Stimulated activated CD4-positive, alpha-beta T cell treated with anti-CD3 and anti-CD28 coated beads, Interleukin-12 subunit alpha, Interleukin-12 subunit beta, amount 100 ng/mL, for 4 hours (primary cell): ENCODE measurements around the gene TMEM14A.
A peak's percentile ranks its signal among the peaks of the same experiment; 100 is the strongest.
"Not testable (repeated sequence)": the region's sequence is repeated elsewhere in the genome, so short reads cannot be mapped to it uniquely, and the experiment has no call there.

Experiments used
- DNase-seq: peaks from one replicate; pipeline ENCODE4 v3.0.0-alpha.2; 2020

TMEM14A gene

DNA sequence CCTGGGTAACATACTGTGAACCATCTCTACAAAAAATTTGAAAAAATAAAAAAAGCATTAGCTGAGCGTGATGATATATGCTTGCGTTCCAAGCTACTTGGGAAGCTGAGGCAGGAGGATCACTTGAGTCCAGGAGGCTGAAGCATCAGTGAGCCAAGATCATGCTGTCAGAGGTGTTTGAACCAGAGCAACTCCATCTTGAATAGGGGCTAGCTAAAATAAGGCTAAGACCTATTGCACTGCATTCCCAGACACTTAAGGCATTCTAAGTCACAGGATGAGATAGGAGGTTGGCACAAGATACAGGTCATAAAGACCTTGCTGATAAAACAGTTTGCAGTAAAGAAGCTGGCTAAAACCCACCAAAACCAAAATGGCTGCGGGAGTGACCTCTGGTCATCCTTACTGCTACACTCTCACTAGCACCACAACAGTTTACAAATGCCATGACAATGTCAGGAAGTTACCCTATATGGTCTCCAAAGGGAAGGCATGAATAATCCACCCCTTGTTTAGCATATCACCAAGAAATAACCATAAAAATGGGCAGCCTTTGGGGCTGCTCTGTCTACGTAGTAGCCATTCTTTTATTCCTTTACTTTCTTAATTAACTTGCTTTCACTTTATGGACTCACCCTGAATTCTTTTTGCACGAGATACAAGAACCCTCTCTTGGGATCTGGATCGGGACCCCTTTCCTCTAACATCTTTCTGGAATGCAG, 34.0 kb downstream of the TMEM14A start:
- not testable (repeated sequence) for DNase-seq

DNA sequence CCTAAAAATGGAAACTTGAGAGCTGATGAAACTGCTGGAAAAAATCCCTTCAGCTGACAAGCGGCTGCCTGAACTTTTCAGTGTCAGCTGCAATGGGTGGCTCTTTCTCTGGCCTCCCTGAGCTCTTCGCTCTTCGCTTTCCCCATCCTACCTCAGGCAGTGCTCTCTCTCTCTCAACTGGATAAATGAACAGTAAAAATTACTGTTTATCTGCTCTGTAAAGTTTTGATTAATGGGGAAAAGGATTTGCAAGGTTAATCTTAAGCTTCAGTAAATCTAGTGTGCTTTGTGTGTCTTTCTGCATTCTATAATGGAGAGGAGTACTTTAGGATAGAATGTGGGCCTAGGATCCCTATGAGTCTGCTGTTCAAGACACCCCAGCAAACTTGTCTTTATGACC, 35.1 kb downstream of the TMEM14A start:
- no peak for DNase-seq

DNA sequence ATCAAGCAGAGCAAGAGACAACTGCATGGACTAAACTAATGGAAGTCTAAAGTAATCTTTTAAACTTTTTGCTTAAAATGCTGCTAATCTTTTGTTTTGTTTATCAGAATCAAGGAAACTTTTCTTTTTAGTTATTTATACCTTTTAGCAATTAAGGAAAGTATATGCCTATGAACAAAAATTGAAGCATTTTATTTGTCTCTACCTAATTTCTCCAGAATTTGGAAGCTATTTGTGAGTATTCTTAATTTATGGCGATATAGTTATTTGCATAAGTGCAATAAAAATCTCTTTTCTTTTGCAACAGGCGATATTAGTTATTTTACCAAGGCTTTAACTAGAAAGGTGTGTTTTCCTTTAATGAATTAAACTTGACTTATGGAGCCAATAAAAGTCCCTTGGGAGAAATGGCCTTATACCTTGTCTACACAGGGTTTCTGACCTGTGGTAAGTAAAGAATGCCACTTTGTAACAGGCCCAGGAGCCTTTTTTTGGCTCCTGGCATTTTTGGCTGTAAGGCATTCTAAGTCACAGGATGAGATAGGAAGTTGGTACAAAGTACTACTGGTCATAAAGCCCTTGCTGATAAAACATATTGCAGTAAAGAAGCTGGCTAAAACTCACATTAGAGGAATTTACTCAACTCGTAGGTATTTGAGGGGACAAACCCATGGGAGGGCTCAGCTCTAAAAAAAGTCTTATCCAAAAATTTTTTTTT, 37.2 kb downstream of the TMEM14A start:
- no peak for DNase-seq

DNA sequence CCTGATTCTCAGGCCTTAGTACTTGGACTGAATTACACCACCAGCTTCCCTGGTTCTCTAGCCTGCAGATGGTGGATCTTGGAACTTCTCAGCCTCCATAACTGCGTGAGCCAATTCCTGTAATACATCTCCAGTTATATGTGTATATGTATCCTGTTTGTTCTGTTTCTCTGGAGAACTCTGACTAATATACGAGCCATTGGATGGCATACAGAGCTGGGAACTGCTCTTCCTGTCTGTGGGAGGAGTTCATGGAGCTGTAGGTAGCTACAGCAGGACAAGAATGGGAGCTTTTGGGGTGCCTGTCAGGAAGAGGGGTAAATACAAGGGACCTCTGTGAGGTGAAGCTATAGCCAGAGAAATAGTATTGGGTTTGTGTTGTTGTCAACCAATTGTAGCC, 41.2 kb downstream of the TMEM14A start:
- DNase-seq, result no peak

DNA sequence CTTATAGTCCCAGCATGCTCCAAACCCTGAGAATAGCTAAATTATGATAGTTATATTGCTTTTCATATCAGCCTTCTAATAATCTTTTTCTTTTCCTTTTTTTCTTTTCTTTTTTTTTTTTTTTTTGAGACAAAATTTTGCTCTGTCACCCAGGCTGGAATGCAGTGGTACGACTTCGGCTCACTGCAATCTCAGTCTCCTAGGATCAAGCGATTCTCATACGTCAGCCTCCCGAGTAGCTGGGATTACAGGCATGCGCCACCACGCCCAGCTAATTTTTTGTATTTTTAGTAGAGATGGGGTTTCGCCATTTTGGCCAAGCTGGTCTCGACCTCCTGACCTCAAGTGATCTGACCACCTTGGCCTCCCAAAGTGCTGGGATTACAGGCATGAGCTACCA, 43.8 kb downstream of the TMEM14A start:
- not testable (repeated sequence) for DNase-seq

DNA sequence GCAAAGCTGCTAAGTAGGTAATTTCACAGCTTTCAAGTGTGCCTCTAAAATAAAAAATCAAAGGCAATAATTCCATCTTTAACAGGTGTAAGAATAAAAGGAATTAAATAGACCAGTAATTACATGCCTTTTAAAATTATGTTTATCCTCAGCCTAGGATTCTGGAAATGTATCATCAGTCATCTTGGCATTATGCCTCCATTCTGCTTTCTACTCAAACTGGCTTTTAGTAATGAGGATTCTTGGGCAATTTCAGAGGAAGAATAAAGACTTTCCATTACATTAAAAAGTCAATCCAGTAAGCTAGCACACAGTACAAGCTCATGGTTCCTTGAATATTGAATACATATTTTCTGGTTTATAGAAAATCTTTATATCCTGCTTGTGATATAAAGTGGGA, 47.6 kb downstream of the TMEM14A start:
- no peak for DNase-seq

DNA sequence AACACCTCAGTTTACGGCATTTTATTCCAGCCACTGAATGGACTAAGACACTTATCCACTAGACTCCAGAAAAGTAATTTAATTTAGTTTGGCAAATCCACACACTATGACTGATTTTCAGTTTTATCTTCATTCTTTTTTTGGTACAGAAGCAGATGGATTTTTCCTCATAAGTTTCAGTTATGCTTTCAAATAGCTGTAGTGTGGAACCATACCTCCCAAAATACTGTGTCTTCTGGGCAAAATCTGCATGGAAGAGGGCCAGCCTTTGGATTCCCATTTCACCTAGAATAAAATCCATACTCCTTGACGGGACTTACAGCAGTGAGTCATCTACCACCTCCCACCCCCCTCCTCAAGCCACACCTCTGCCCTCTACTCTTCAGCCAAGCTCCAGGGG, 49.4 kb downstream of the TMEM14A start:
- DNase-seq, result no peak

DNA sequence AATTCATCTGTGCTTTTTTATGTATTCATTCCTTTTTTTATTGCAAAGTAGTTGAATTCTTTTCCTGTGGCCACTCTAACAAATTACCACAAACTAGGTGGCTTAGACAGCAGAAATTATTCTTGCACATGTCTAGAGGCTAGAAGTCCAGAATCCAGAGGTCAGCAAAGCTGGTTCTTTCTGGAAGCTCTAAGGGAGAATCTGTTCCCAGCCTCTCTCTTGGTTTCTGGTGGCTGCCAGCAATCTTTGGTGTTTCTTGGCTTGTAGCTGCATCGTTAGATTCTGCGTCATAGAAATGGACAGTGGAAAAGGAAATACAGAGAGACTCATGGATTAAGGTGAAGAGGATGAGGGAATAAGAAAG, 53.1 kb downstream of the TMEM14A start:
- DNase-seq, result no peak

DNA sequence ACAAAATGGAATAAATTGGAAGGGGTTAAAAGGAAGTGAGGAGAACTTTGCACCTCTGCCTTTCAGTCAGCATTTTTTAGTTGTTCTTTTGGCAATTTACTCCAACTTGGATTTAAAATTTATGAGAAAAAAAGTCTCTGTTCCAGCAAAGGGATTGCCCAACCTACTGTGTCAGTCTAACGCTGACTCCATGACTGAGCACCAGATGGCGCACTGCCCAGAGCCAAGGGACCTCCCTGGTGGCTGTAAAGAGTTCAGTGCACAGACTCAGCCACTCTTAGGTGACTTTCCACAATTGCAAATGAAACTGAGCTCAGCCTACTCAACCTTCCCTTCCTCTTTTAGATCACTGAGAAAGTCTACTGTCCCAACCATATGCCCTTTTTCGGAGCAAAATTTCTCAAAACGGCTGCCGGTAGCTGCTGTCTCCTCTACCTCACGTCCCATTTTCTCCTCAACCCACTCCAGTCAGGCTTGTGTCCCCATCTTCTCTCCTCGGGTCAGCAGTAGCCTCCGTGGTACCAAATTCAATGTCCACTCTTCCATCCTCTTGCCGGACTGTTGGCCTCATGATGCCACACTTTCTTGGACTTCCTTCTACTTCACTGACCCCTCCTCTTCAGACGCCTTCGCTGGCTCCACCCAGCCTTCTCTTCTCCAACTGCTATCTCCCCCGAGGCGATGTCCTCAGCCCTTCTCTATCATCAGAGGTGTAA, 53.7 kb downstream of the TMEM14A start:
- DNase-seq, result peak; percentile 41

DNA sequence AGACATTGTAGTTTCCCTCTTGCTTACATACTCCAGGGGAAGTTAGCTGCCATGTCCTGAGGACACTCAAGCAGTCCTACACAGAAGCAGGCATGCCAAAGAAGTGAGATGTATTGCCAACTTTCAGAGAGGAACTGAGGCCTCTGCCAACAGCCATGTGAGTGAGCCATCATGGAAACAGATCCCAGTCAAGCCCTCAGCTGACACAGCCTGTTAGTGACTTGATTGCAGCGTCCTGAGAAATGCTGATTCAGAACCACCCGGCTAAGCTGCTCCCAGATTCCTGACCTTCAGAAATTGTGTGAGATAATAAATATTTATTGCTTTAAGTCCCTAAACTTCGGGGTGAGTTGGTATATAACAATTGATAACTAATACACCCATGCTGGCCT, 54.2 kb downstream of the TMEM14A start:
- no peak for DNase-seq

DNA sequence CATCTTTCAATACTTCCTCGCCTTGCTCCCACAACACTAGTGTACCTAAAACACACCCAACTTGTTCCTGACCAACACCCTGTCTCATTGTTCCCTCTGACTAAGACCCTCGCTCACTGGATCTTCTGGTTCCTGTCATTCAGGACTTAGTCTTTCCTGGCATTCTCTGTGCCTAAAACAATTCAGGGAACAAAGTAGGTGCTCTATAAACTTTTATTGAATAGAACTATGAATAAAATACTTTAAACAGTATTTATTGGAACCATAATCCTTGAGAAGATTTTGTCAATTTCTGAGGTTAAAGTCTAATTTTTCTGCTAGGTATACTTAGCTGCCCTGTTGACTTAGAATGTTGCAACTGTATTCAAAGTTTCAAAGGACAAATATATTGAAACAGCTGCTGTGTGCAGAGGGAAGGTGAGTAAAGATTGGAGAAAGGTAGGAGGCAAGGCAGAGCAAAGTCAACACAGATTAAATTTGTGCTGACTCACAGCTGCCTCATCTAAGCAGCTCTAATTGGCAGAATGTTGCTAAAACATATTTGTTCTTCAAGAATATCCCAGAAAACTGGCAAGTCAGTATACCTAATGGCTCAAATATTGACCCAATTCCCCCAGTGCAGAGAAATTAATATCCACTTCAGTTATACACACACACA, 54.8 kb downstream of the TMEM14A start:
- DNase-seq, result no peak

DNA sequence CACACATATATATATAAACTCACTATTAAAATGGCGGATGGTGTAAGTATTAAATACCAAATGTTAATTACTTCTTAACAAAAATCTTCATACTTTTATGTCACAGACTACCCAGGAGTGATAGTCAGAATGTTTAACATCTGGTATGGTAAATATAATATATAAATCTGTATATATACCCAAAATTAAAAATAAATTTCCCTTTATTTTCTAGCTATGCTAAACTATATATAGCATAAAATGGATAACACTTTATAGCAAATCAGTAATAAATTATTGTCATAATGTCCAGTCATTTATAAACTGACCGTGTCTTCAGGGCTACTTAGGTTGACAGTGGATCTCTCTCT, 55.3 kb downstream of the TMEM14A start:
- DNase-seq, result no peak

DNA sequence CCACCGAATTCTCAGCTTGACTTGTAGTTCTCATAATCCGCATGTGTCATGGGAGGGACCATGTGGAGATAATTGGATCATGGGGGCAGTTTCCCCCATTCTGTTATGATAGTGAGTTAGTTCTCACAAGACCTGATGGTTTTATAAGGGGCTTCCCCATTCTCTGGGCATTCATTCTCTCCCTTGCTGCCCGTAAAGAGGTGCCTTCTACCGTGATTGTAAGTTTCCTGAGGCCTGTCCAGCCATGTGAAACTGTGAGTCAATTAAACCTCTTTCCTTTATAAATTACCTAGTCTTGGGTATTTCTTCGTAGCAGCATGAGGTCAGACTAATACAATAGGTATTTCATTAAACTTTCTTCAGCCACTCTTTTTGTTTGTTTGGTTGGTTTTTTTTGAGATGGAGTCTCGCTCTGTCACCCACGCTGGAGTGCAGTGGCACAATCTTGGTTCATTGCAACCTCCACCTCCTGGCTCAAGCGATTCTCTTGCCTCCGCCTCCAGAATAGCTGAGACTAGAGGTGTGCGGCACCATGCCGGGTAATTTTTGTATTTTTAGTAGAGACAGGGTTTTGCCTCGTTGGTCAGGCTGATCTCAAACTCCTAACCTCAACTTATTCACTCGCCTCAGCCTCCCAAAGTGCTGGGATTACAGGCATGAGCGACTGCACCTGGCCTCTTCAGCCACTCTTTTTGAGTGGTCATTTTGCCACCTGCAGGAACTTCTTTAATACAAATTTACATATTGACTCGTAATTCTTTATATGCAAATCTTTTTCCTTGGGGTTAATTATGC, 56.0 kb downstream of the TMEM14A start:
- DNase-seq, result no peak

DNA sequence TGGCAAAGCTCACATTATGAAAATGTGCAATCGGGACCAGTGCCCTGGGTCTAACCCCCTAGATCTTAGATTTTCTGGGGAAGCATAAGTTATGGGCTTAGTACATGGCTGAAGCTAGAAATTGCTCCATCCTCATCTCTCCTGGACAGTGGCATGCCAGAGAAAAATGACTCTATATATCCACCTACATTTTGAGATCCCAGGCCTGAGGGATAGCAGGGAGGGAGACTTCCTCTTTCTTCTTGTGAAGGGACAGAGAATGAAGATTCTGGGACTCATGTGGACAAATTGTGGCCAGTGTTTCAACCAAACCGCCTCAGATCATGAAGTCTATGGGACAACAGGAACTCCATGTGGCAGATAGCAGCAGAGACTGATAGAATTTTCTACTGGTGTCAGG, 57.0 kb downstream of the TMEM14A start:
- DNase-seq, result no peak

DNA sequence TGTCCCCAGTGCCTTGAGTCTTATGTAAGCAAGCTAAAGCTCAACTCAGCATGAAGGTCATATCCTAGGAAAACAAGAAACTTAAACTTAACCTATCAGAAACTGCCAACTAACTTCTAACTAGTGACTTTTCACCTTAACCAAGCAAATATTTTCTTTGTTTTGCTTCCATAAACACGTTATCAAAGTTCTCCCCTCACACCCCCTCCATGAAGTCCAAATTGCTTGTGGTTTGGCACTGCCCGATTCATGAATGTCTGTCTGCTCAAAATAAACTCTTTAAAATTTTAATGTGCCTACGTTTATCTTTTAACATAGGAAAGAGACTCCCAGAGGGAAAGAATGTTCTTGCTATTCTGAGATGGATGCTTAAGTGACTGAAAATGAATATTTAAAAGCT, 57.5 kb downstream of the TMEM14A start:
- DNase-seq, result no peak

DNA sequence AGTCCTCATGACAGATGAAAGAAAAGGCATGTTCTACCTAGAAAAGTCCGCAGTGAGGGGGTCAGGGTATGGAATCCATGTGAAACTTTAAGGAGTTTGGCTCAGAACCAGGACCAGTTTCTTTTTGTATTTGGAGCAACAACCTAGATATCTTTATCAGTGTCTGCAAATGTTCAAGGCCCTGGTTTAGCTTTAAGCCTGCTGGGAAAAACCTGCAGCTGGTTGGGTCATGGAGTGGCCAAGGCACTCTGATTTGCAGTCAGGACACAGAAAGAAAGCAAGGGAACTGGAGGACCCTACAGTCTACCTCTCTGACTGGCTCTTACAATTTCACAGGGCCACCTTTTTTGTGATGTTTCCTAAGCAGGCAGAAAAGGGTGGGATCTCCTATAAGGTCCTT, 58.7 kb downstream of the TMEM14A start:
- DNase-seq, result no peak

DNA sequence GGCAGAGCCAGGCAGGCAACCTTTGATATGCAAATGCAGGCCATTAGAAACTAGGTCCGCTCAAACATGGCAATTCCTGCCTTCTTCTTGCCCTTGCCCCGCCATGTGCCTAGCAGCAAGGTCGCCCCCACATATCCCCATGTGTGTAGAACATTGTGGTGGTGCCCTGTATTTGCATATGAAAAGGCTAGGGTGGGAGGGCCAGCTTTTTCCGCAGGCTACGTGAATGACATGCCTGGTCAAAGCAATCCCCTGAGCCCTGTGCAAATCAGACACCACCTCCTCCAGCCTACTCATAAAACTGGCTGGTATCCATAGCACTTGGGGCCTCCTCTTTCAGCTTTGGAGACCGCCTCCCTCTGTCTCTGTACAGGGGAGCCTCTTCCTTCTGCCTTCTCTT, 60.8 kb downstream of the TMEM14A start:
- DNase-seq, result no peak

DNA sequence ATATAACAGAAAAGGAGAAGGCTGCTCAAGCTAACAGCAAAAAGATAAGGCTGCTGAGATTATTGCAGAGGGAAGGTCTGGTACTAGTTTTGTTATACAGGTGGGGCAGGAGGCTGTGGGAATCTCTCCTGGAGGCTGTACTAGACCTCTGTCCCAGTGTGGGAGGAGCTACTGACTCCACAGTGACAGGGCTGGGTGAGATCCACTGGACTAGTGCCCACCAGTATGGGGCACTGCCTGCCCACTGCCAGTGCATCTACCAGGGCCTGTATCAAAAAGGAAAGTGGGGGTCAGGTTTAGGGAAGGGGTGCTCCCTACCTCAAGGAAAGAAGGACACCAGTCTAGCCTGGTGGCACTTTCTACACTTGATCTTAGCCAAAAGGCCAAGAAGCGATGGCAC, 62.3 kb downstream of the TMEM14A start:
- no peak for DNase-seq

DNA sequence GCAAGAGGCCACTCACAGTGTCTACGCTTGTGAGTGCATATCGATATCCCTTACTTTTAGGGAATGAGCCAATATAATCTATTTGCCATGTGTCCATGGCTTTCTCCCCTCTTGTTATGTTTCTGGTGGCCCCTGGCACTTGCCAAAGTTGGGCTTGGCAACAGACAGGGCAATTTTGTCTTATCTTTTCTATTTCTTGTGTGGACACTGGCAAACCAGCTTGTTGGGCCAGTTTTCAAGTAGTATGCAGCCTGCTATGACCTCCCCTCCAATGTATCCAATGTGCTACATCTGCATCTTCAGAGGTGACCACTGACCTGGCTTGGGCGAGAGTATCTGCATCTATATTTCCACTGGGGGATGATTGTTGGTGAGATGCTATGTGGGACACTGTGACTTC, 63.2 kb downstream of the TMEM14A start:
- DNase-seq, result no peak

DNA sequence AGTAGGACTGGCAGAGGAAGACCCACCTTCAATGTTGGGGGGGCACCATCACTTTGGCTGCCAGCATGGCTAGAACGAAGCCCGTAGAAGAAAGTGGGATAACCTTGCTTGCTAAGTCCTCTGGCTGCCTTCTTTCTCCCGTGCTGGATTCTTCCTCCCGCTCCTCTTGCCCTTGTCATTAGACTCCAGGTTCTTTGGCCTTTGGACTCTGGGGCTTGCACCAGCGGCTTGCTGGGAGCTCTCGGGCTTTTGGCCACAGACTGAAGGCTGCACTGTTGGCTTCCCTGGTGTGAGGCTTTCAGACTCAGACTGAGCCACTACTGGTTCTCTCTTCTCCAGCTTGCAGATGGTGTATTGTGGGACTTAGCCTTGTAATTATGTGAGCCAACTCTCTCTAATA, 64.2 kb downstream of the TMEM14A start:
- DNase-seq, result no peak

DNA sequence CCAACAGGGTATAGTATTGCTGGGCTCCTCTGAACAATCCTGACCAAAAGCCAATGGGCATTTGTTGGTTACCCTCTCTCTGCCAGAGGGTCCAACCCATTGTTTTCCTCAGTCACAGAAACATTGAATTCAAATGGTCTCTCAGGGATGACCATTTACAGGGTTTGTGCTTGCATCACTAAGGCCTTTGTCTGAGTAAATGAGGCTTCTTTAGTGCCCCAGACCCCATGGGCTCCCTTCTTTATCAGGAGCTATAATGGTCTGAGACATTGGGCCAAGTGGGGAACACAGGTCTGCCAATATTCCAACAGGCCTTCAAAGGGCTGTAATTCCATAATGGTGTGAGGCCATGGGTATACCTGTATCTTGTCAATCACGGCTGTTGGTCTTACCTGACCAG, 65.2 kb downstream of the TMEM14A start:
- DNase-seq, result no peak
